Kidney epithelial cell (primary cell): Measurements from ENCODE around the gene PCDH15. TPM values are rescaled to one million over a fixed set of nuclear protein-coding genes. Genes with fewer than 3 reads are reported as not detected.

Experiments
- DNase-seq: peaks from one replicate; pipeline ENCODE4 v3.0.0-alpha.2; 2010; ENCODE audit warnings: low read depth
- H3K27me3 ChIP-seq: 2 replicates; pipeline ENCODE4 v1.6.0; 2011; ENCODE audit warnings: low read length; ENCODE audit not compliant: control insufficient read depth, insufficient read depth
- H3K36me3 ChIP-seq: 2 replicates; pipeline ENCODE4 v1.5.1; 2011; ENCODE audit warnings: low read length; ENCODE audit not compliant: control insufficient read depth, insufficient read depth
- H3K4me3 ChIP-seq: 2 replicates; pipeline ENCODE4 v1.5.1; 2011; ENCODE audit warnings: low read depth, mild to moderate bottlenecking, control low read depth, low read length
- CTCF ChIP-seq: IDR thresholded peaks from 2 replicates; pipeline ENCODE4 v1.5.1; 2011; ENCODE audit warnings: mild to moderate bottlenecking, moderate library complexity, low read length, control low read depth, inconsistent platforms; ENCODE audit not compliant: insufficient read depth, poor library complexity, severe bottlenecking
- total RNA-seq: library from RNA; depleted of rRNA; stranded (reverse); fragments of >200 nt; gene quantifications from 2 replicates; pipeline ENCODE4 v1.2.3, GENCODE V29; 2015

Gene PCDH15
- total RNA-seq, 1 donor from 2014 or later = not detected

- no peak overlapping the region for H3K4me3 ChIP-seq
- no peak for DNase-seq
- no peaks in the 10 kb centered on the region for H3K36me3 ChIP-seq
- H3K27me3 ChIP-seq = no peaks in the 10 kb centered on the region
- TF ChIP-seq CTCF = no peak
Measured at GRCh38 chr10:54796881-54797280, 4.2 kb downstream of the PCDH15 start.

- H3K27me3 ChIP-seq = no peaks in the 10 kb centered on the region
- H3K4me3 ChIP-seq = no peak overlapping the region
- no peak for DNase-seq
- H3K36me3 ChIP-seq = no peaks in the 10 kb centered on the region
- TF ChIP-seq CTCF = no peak
Measured at GRCh38 chr10:54776622-54777021, 24.4 kb downstream of the PCDH15 start.

GRCh38 chr10:54772468-54773122 lies 28.4 kb downstream of the PCDH15 start:
- Histone ChIP-seq H3K4me3 (no peak overlapping the region), H3K36me3 (no peaks in the 10 kb centered on the region), H3K27me3 (no peaks in the 10 kb centered on the region)
- no peak for TF ChIP-seq CTCF
- no peak for DNase-seq

GRCh38 chr10:54769051-54769450 lies 32.0 kb downstream of the PCDH15 start:
- no peaks in the 10 kb centered on the region for H3K27me3 ChIP-seq
- H3K4me3 ChIP-seq = no peak overlapping the region
- no peak for DNase-seq
- no peaks in the 10 kb centered on the region for H3K36me3 ChIP-seq
- TF ChIP-seq CTCF = no peak

- H3K36me3 ChIP-seq = no peaks in the 10 kb centered on the region
- no peak for DNase-seq
- no peak for TF ChIP-seq CTCF
Measured at GRCh38 chr10:54758791-54759190, 42.2 kb downstream of the PCDH15 start.

GRCh38 chr10:54749623-54750022 lies 51.4 kb downstream of the PCDH15 start:
- TF ChIP-seq CTCF = no peak
- no peak for DNase-seq
- H3K4me3 ChIP-seq = no peak overlapping the region
- no peaks in the 10 kb centered on the region for H3K27me3 ChIP-seq
- H3K36me3 ChIP-seq = no peaks in the 10 kb centered on the region

More at GRCh38 chr10:54758791-54759190, 42.2 kb downstream of the PCDH15 start:
- no peak overlapping the region for H3K4me3 ChIP-seq
- no peaks in the 10 kb centered on the region for H3K27me3 ChIP-seq
